K562 (cell line): ENCODE measurements around the gene CNP. TPM values are rescaled to one million over a fixed set of nuclear protein-coding genes. Genes with fewer than 3 reads are reported as not detected.

ENCODE experiments used
- BRD9 ChIP-seq: fragments of 450-650 bp; IDR thresholded peaks from 2 replicates; pipeline ENCODE4 v1.6.1; 2018; ENCODE audit warnings: low read depth; ENCODE audit not compliant: partially characterized antibody
- CHD4 ChIP-seq: fragments of 200-600 bp; sonication (generic); IDR thresholded peaks from 3 replicates; pipeline ENCODE4 v1.6.1; 2012; ENCODE audit warnings: low read depth, mild to moderate bottlenecking, mixed read lengths, low read length, inconsistent platforms; ENCODE audit not compliant: insufficient read depth, insufficient replicate concordance, poor library complexity, severe bottlenecking
- CREBBP ChIP-seq: IDR thresholded peaks from one replicate; pipeline ENCODE4 v1.6.1; 2012; ENCODE audit warnings: low read depth, mild to moderate bottlenecking, control low read depth, inconsistent platforms, low read length
- FOSL1 ChIP-seq: fragments of 200-800 bp; sonication (Bioruptor generic); conservative IDR thresholded peaks from 2 replicates; pipeline ENCODE4 v1.6.1; 2016; ENCODE audit warnings: missing genetic modification characterization, missing compliant biosample characterization
- HDAC3 ChIP-seq: fragments of 450-650 bp; IDR thresholded peaks from 2 replicates; pipeline ENCODE4 v1.6.1; 2018; ENCODE audit warnings: borderline replicate concordance, mild to moderate bottlenecking, moderate library complexity; ENCODE audit not compliant: partially characterized antibody
- HNRNPK ChIP-seq: fragments of 200-400 bp; formaldehyde crosslinking; IDR thresholded peaks from one replicate; pipeline ENCODE4 v1.6.1; 2018; ENCODE audit warnings: mild to moderate bottlenecking, low read depth, low read length; ENCODE audit not compliant: poor library complexity, severe bottlenecking
- JUN ChIP-seq, 2 experiments: sonication (generic) in 1 of 2; formaldehyde crosslinking in 1 of 2; IDR thresholded peaks; 2 replicates each; pipeline versions ENCODE4 v1.6.1 to v1.8.0; 2012 to 2022; ENCODE audit warnings: borderline replicate concordance in 2 of 2, mild to moderate bottlenecking in 2 of 2, improper control_type of control experiment in 1 of 2, low read depth in 1 of 2, low read length in 1 of 2, missing genetic modification reagents in 1 of 2
- NFIC ChIP-seq: fragments of 450-650 bp; IDR thresholded peaks from 2 replicates; pipeline ENCODE4 v1.6.1; 2017; ENCODE audit warnings: mild to moderate bottlenecking, inconsistent platforms
- POLR2H ChIP-seq: IDR thresholded peaks from 2 replicates; pipeline ENCODE4 v1.6.1; 2016; ENCODE audit warnings: missing genetic modification characterization, low read depth, mild to moderate bottlenecking, control low read depth, missing compliant biosample characterization, moderate library complexity
- SIX5 ChIP-seq, 2 experiments: IDR thresholded peaks; 2 replicates each; pipeline ENCODE4 v1.6.1; 2011; ENCODE audit warnings: low read length in 2 of 2, borderline replicate concordance in 1 of 2, low read depth in 1 of 2, mild to moderate bottlenecking in 1 of 2, moderate library complexity in 1 of 2; ENCODE audit not compliant: insufficient read depth in 1 of 2
- TARDBP ChIP-seq: fragments of 450-650 bp; IDR thresholded peaks from 2 replicates; pipeline ENCODE4 v1.6.1; 2016
- TFAM ChIP-seq: fragments of 250-450 bp; sonication (Bioruptor Pico); conservative IDR thresholded peaks from 2 replicates; pipeline ENCODE4 v1.5.0; 2021; ENCODE audit warnings: mild to moderate bottlenecking, moderate library complexity
- ZBTB8A ChIP-seq: fragments of 450-650 bp; IDR thresholded peaks from 2 replicates; pipeline ENCODE4 v1.6.1; 2018; ENCODE audit warnings: mild to moderate bottlenecking, moderate library complexity; ENCODE audit not compliant: partially characterized antibody
- ZFX ChIP-seq: sonication (generic); formaldehyde crosslinking; IDR thresholded peaks from 2 replicates; pipeline ENCODE4 v1.8.0; 2022; ENCODE audit warnings: mild to moderate bottlenecking, missing genetic modification reagents, moderate library complexity
- ZNF311 ChIP-seq: fragments of 250-450 bp; sonication (Bioruptor Pico); IDR thresholded peaks from 2 replicates; pipeline ENCODE4 v1.4.0; 2020; ENCODE audit warnings: mild to moderate bottlenecking, moderate library complexity
- ZNF507 ChIP-seq: conservative IDR thresholded peaks from 2 replicates; pipeline ENCODE4 v1.6.1; 2017; ENCODE audit warnings: missing genetic modification characterization, missing compliant biosample characterization
- polyA plus RNA-seq, 8 experiments: library from polyadenylated mRNA; depleted of rRNA in 4 of 8; stranded (reverse) in 5 of 8; unstranded in 3 of 8; fragments of >200 nt; fragmentation: Nextera tagmentation in 2 of 8; fragmentation: Illumina TruSeq in 1 of 8; extraction: Ambion mirVana in 2 of 8; extraction: Trizol in 1 of 8; gene quantifications; 2 replicates each; pipeline versions ENCODE4 v1.2.1 to v1.2.3, GENCODE V29; 2011 to 2014; ENCODE audit warnings: inconsistent platforms in 1 of 8, missing spikeins in 1 of 8
- total RNA-seq, 7 experiments: library from RNA; depleted of rRNA in 6 of 7; stranded (reverse); fragments of >200 nt in 6 of 7; fragmentation: Illumina TruSeq in 2 of 7; extraction: Trizol in 2 of 7; gene quantifications; 2 replicates each; pipeline versions ENCODE4 v1.2.1 to v1.2.3, GENCODE V29; 2011 to 2021; ENCODE audit warnings: low replicate concordance in 1 of 7
- TF ChIP-seq, protein P1 (sequence below): sonication (generic); formaldehyde crosslinking; IDR thresholded peaks from 2 replicates; pipeline ENCODE4 v1.5.0; 2020; ENCODE audit warnings: missing genetic modification reagents
- TF ChIP-seq, protein P2 (sequence below): fragments of 250-450 bp; sonication (Bioruptor Pico); IDR thresholded peaks from 2 replicates; pipeline ENCODE4 v1.5.0; 2021
- TF ChIP-seq, protein P3 (sequence below): fragments of 450-650 bp; IDR thresholded peaks from 2 replicates; pipeline ENCODE4 v1.6.1; 2016; ENCODE audit warnings: low read depth, mild to moderate bottlenecking, moderate library complexity
- TF ChIP-seq, protein P4 (sequence below): fragments of 450-650 bp; IDR thresholded peaks from 2 replicates; pipeline ENCODE4 v1.6.1; 2018; ENCODE audit warnings: mild to moderate bottlenecking, low read depth; ENCODE audit not compliant: partially characterized antibody

Gene CNP
- total and polyA plus RNA-seq, 9 of the 15 experiments (the other 6 are each of a cell fraction or from before 2014, with no cell fraction given): 1.7 to 52.0 (median 29.1) TPM

DNA sequence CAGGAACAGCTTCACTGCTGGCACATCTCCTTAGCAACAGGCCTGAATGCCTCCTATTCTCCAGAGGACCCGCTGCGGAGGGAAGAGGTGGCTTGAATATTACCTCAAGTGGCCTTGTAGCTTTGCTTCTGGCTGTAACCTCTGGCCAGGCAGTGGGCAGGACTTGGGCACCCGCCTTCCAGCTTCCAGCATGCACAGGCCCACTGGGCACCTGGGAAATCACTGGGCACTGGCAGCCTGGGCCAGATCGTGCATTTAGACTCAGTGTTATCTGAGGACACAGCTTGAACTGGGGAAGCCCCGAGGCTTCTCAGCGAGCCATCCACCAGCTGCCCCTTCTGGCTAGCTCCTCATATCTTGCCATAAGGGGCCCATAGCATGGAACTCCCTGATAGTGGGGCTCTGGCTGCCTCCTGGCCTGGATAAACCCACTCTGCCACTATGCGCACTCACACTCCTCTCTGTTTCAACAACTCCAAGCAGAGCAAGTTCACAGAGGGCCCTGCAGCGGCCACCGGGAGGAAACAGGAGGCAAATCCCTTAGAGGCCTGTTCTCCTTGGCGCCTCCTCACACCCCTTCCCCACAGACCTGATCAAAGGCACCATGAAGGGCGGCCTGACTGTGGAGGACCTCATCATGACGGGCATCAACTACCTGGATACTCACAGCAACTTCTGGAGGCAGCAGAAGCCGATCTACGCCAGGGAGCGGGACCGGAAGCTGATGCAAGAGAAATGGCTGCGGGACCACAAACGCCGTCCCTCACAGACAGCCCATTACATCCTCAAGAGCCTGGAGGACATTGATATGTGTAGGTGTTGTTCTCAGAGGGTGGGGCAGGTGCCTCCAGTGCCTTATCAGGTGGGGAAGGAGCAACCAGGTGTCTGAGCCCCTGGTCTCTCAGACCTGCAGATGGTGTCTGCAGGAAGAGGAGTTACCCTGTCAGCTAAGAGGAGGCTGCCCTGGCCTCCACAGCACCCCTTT is 28.3 kb upstream of the CNP start (continued):
- TF ChIP-seq CREBBP (no peak), HNRNPK (no peak), POLR2H (tag) (no peak), ZNF311 (CRISPR knock-in tag) (no peak), HDAC3 (no peak), TARDBP (no peak), ZBTB8A (no peak), ZNF507 (tag) (no peak), BRD9 (no peak), SIX5 (IDR thresholded peaks at IDR 0.05; ENCODE audit: borderline replicate concordance in 1 of 2, insufficient read depth in 1 of 2, low read depth in 1 of 2, low read length in 2 of 2) (no peak), TFAM (CRISPR knock-in tag) (no peak), ZFX (CRISPR knock-in tag) (peak; percentile 31; the same call in 1 of the 2 replicates), CHD4 (no peak), FOSL1 (tag) (no peak), JUN (IDR thresholded peaks at IDR 0.05; ENCODE audit: borderline replicate concordance, low read depth, low read length) (no peak), JUN (CRISPR knock-in tag; IDR thresholded peaks at IDR 0.05; ENCODE audit: borderline replicate concordance) (no peak), NFIC (peak; percentile 76)
- TF ChIP-seq, protein P1, sequence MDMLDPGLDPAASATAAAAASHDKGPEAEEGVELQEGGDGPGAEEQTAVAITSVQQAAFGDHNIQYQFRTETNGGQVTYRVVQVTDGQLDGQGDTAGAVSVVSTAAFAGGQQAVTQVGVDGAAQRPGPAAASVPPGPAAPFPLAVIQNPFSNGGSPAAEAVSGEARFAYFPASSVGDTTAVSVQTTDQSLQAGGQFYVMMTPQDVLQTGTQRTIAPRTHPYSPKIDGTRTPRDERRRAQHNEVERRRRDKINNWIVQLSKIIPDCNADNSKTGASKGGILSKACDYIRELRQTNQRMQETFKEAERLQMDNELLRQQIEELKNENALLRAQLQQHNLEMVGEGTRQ: no peak
- TF ChIP-seq, protein P2, sequence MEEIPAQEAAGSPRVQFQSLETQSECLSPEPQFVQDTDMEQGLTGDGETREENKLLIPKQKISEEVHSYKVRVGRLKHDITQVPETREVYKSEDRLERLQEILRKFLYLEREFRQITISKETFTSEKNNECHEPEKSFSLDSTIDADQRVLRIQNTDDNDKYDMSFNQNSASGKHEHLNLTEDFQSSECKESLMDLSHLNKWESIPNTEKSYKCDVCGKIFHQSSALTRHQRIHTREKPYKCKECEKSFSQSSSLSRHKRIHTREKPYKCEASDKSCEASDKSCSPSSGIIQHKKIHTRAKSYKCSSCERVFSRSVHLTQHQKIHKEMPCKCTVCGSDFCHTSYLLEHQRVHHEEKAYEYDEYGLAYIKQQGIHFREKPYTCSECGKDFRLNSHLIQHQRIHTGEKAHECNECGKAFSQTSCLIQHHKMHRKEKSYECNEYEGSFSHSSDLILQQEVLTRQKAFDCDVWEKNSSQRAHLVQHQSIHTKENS: no peak
- TF ChIP-seq, protein P3, sequence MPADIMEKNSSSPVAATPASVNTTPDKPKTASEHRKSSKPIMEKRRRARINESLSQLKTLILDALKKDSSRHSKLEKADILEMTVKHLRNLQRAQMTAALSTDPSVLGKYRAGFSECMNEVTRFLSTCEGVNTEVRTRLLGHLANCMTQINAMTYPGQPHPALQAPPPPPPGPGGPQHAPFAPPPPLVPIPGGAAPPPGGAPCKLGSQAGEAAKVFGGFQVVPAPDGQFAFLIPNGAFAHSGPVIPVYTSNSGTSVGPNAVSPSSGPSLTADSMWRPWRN: no peak
- TF ChIP-seq, protein P4, sequence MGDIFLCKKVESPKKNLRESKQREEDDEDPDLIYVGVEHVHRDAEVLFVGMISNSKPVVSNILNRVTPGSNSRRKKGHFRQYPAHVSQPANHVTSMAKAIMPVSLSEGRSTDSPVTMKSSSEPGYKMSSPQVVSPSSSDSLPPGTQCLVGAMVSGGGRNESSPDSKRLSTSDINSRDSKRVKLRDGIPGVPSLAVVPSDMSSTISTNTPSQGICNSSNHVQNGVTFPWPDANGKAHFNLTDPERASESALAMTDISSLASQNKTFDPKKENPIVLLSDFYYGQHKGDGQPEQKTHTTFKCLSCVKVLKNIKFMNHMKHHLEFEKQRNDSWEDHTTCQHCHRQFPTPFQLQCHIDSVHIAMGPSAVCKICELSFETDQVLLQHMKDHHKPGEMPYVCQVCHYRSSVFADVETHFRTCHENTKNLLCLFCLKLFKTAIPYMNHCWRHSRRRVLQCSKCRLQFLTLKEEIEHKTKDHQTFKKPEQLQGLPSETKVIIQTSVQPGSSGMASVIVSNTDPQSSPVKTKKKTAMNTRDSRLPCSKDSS: no peak
